AG04450 (cell line): ENCODE measurements around the gene TOMT. TPM values are rescaled to one million over a fixed set of nuclear protein-coding genes. Genes with fewer than 3 reads are reported as not detected.
A peak's percentile ranks its signal among the peaks of the same experiment; 100 is the strongest.

ENCODE experiments used
- CTCF ChIA-PET: fragments of 300-600, 350-600 bp; formaldehyde crosslinking; extraction: SDS; loops from one replicate; lab custom pipeline; 2022; ENCODE audit warnings: antibody characterized with exemption, inconsistent platforms; lab: Charles Lee
- POLR2A ChIA-PET: fragments of 350-600 bp; formaldehyde crosslinking; extraction: SDS; loops from one replicate; lab custom pipeline; 2021; ENCODE audit warnings: antibody characterized with exemption, inconsistent platforms; lab: Yijun Ruan, JAX
- DNase-seq: peaks from one replicate; pipeline ENCODE4 v3.0.0-alpha.2; 2011; ENCODE audit warnings: low read depth, low spot score
- H3K27ac ChIP-seq: one replicate; pipeline ENCODE4 v1.5.1; 2012; ENCODE audit warnings: low read depth, low read length, control low read depth
- H3K27me3 ChIP-seq: one replicate; pipeline ENCODE4 v1.6.0; 2012; ENCODE audit warnings: low read length; ENCODE audit not compliant: control insufficient read depth, insufficient read depth
- H3K4me3 ChIP-seq: 2 replicates; pipeline ENCODE4 v1.5.1; 2011; ENCODE audit warnings: mild to moderate bottlenecking, low read depth, low read length, control low read depth
- H3K9me3 ChIP-seq: 2 replicates; pipeline ENCODE4 v1.5.1; 2012; ENCODE audit warnings: low read length; ENCODE audit not compliant: control insufficient read depth, insufficient read depth
- CTCF ChIP-seq: IDR thresholded peaks from 2 replicates; pipeline ENCODE4 v1.5.1; 2011; ENCODE audit warnings: low read depth, low read length, control low read depth, inconsistent platforms
- polyA plus RNA-seq: library from polyadenylated mRNA; depleted of rRNA; stranded (reverse); fragments of >200 nt; gene quantifications from 2 replicates; pipeline ENCODE4 v1.2.3, GENCODE V29; 2011

Gene TOMT
- polyA plus RNA-seq, 1 experiment = not detected

- Histone ChIP-seq H3K27me3 (no peaks in the 10 kb centered on the region), H3K27ac (peak overlapping the region; percentile 99), H3K9me3 (no peaks in the 10 kb centered on the region), H3K4me3 (peak overlapping the region; percentile 87)
- CTCF ChIA-PET = interaction anchor here (1.2 to 1.7 kb wide), 5 partner anchors 20 to 319 kb away, joined by 3 to 12 read pairs (median 4); no protein-coding TSS in a partner anchor
- POLR2A ChIA-PET = interaction anchor here (0.6 to 2.0 kb wide), 9 partner anchors 9 to 127 kb away, joined by 3 to 12 read pairs (median 5); partner anchors contain the start of gene INPPL1
- TF ChIP-seq CTCF = no peak
- DNase-seq = no peak
Measured at GRCh38 chr11:72111300-72112142, 5.8 kb downstream of the TOMT start.

DNA sequence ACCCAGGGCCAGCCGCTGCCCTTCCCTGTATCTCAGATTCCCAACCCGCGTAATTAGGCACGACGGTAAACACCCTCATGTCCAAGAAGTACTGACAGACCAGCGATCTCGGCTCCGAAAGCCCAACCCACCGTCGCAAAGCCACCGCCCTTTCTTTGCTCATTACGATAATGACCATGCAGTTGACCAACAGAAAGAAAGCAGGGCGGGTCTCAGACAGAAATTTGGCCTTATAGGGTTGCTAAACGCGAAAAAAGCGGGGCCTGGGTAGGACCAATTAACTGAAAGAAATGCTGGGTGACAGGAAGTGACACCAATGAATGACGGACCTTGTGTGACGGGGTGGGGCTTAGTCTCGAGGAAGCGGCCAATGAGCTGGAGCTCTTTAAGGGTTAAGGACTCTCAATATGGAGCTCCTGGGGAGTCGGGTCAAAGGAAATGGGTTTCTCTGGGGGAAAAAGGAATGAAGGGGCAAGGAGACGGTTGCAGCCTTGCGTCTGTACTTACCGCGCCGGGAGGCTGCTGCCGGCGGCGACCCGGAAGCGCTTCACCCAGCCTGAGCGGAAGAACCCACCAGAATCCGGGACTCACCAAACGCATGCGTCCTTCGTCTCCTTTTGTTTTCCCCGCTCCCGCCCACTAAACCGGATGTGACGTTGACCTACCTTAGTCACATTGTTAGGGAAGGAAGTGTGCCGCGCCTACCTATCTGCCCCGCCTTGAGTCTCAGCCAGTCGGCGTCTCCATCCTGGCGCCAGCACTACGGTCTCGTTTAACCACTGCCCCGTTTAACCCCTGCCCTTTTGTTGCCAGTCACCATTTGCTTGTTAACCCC is 6.6 kb downstream of the TOMT start, which contains the start of gene ANAPC15:
Gene ANAPC15 (minus strand): TSS at position 553 of the 835 bp plus-strand sequence. CDS start 1,419 bp downstream, outside the sequence.
- no peak for TF ChIP-seq CTCF

DNA sequence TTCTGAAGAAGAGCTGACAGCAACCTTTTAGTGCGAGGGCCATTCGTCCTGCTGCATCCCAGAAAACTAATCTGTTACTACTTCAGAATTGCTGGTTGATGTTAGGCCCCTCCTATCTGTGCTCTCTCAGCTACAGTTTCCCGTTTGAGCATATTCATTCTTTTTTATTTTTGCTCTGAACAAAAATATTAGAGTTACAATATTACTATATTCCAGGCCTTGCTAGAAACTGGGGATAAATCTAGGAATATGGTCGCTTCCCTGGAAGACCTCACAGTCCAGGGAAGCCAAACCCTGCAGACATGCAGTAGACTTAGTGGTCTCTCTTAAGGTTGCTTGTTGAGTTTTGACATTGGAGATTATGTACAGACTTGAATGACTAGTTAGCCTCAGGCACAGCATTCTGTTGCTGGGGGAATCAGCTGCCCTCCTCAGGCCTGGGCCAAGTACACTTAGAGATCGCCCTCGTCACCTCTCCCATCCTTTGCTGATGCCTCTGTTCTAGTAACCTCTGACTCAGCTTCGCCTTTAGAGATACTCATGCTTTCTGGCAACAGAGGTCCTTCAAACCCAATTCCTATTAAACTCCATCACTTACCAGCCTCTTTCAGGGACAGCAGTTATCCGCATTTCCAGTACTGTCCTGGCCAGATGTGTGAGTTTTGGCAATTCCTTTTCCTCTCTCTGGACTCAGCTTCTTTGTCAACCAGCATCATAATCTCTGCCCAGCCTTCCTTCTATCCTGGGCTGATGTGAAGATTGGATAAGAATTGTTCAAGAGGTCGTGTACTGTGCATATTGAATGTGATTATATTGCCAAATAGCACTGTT is 7.5 kb downstream of the TOMT start:
- H3K4me3 ChIP-seq = peak overlapping the region; percentile 87
- no peak for DNase-seq
- ChIA-PET POLR2A (interaction anchor here (0.7 to 2.0 kb wide), 9 partner anchors 11 to 125 kb away, joined by 3 to 12 read pairs (median 4); partner anchors contain the start of gene INPPL1), CTCF (interaction anchor here (0.7 to 1.7 kb wide), 4 partner anchors 30 to 318 kb away, joined by 3 to 12 read pairs (median 3); no protein-coding TSS in a partner anchor)
- no peaks in the 10 kb centered on the region for H3K27me3 ChIP-seq
- peak overlapping the region; percentile 99 for H3K27ac ChIP-seq
- H3K9me3 ChIP-seq = no peaks in the 10 kb centered on the region
- TF ChIP-seq CTCF = no peak

More for the DNA sequence above, 6.6 kb downstream of the TOMT start, which contains the start of gene ANAPC15:
- ChIA-PET CTCF (interaction anchor here (0.7 to 1.7 kb wide), 4 partner anchors 31 to 319 kb away, joined by 3 to 12 read pairs (median 3); no protein-coding TSS in a partner anchor), POLR2A (interaction anchor here (0.7 to 2.0 kb wide), 10 partner anchors 10 to 126 kb away, joined by 3 to 12 read pairs (median 4); partner anchors contain the start of gene INPPL1)
- H3K27ac ChIP-seq = peak within 1 kb of the TSS; percentile 99
- H3K4me3 ChIP-seq = peak within 1 kb of the TSS; percentile 87
- H3K27me3 ChIP-seq = no peaks in the 10 kb centered on the region
- peak; percentile 99 for DNase-seq
- no peaks in the 10 kb centered on the region for H3K9me3 ChIP-seq

GRCh38 chr11:72114570-72114969 is 8.8 kb downstream of the TOMT start:
- no peak for DNase-seq
- Histone ChIP-seq H3K27ac (no peak overlapping the region), H3K4me3 (no peak overlapping the region), H3K9me3 (no peaks in the 10 kb centered on the region), H3K27me3 (no peaks in the 10 kb centered on the region)
- POLR2A ChIA-PET = no interaction called here
- CTCF ChIA-PET = interaction anchor here (0.7 to 1.0 kb wide), 2 partner anchors 18 to 30 kb away, joined by 3 to 4 read pairs; no protein-coding TSS in a partner anchor
- TF ChIP-seq CTCF = no peak
